Colonic mucosa (tissue), 4 donors: Measurements from ENCODE around the gene F7. TPM values are rescaled to one million over a fixed set of nuclear protein-coding genes. Genes with fewer than 3 reads are reported as not detected.

Experiments
- DNase-seq: peaks from one replicate; pipeline ENCODE4 v3.0.0-alpha.2; 2020
- H3K27ac ChIP-seq: fragments of 200-600 bp; one replicate; pipeline ENCODE4 v1.8.0; 2021
- H3K27me3 ChIP-seq: fragments of 200-600 bp; one replicate; pipeline ENCODE4 v1.8.0; 2021
- H3K36me3 ChIP-seq: fragments of 200-600 bp; one replicate; pipeline ENCODE4 v1.8.0; 2021
- H3K4me1 ChIP-seq: fragments of 200-600 bp; one replicate; pipeline ENCODE4 v1.8.0; 2021; ENCODE audit warnings: mild to moderate bottlenecking
- H3K4me3 ChIP-seq: fragments of 200-600 bp; one replicate; pipeline ENCODE4 v1.8.0; 2021
- H3K9ac ChIP-seq, 2 donors: one replicate each; pipeline ENCODE4 v1.7.0; 2013; ENCODE audit warnings: control low read depth in 2 of 2, low read depth in 2 of 2, low read length in 2 of 2
- H3K9me3 ChIP-seq: fragments of 200-600 bp; one replicate; pipeline ENCODE4 v1.8.0; 2021
- CTCF ChIP-seq: fragments of 200-600 bp; IDR thresholded peaks from one replicate; pipeline ENCODE4 v1.8.0; 2022; ENCODE audit warnings: antibody characterized with exemption, mild to moderate bottlenecking
- intact Hi-C: fragments of 100-400 bp; cut with DNase I; formaldehyde crosslinking; loops from one replicate; pipeline ENCODE4 v1.14.1; 2022
- total RNA-seq, 2 donors: library from RNA; stranded (reverse); fragmentation: NEBNext Ultra II Directional in 1 of 2; extraction: Animal tissue kit (Norgen Biotek cat#: 25700) in 1 of 2; gene quantifications; one replicate each; pipeline ENCODE4 v1.2.1, GENCODE V29; 2021
- donor health status: healthy.
- donor health status: DM: no; HTN: no; CAD: no.
- donor health status: DM: no; HTN: no; CAD: no.

F7 gene
- total RNA-seq, 2 donors from 2014 or later, result 0.11 to 0.12 TPM

GRCh38 chr13:113074401-113074800, 31.2 kb upstream of the F7 start:
- no peak for TF ChIP-seq CTCF
- no peaks in the 10 kb centered on the region for H3K36me3 ChIP-seq
- no peaks in the 10 kb centered on the region for H3K4me1 ChIP-seq
- no peak overlapping the region for H3K27ac ChIP-seq
- intact Hi-C loops, result no loop called here
- no peak overlapping the region for H3K9ac ChIP-seq
- no peaks in the 10 kb centered on the region for H3K9me3 ChIP-seq
- H3K4me3 ChIP-seq, result no peak overlapping the region
- no peaks in the 10 kb centered on the region for H3K27me3 ChIP-seq
- DNase-seq, result no peak

DNA sequence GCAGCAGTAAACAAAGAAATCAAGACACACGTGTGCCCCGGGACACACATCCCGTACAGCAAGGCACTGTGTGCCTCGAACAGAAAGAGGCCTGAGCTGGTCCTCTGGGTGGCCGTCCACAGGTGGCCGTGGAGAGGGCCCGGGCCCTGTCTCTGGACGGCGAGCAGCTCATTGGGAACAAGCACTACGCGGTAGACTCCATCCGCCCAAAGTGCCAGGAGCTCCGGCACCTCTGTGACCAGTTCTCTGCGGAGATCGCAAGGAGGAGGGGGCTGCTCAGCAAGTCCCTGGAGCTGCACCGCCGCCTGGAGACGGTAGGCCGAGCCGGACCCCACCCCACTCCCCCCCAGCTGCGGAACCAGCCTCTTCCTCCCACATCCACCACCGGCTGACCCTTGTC, 30.7 kb upstream of the F7 start:
- TF ChIP-seq CTCF, result no peak
- Histone ChIP-seq H3K36me3 (no peaks in the 10 kb centered on the region), H3K9me3 (no peaks in the 10 kb centered on the region), H3K4me1 (no peaks in the 10 kb centered on the region), H3K27me3 (no peaks in the 10 kb centered on the region), H3K4me3 (no peak overlapping the region), H3K9ac (no peak overlapping the region), H3K27ac (no peak overlapping the region)
- intact Hi-C loops, result no loop called here
- no peak for DNase-seq

DNA sequence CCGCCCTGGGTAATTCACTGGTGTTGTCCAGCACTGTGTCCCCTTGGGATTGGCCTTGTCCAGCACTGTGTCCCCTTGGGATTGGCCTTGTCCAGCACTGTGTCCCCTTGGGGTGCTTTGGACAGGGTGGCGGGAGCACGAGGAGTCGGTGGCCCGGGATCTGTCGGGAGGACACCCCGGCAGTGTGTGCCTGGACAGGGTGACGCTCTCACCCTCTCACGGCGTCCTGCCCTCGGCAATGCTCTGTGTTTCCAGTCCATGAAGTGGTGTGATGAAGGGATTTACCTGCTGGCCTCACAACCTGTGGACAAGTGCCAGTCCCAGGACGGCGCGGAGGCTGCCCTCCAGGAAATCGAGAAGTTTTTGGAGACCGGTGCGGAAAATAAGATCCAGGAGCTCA, 29.9 kb upstream of the F7 start:
- H3K36me3 ChIP-seq, result no peaks in the 10 kb centered on the region
- intact Hi-C loops, result no loop called here
- H3K27ac ChIP-seq, result no peak overlapping the region

GRCh38 chr13:113076681-113077401, 28.8 kb upstream of the F7 start:
- H3K27me3 ChIP-seq, result no peaks in the 10 kb centered on the region
- H3K4me3 ChIP-seq, result no peak overlapping the region
- intact Hi-C loops, result no loop called here
- no peaks in the 10 kb centered on the region for H3K4me1 ChIP-seq
- no peak for TF ChIP-seq CTCF
- no peak for DNase-seq
- no peaks in the 10 kb centered on the region for H3K36me3 ChIP-seq
- H3K9me3 ChIP-seq, result no peaks in the 10 kb centered on the region
- no peak overlapping the region for H3K27ac ChIP-seq
- H3K9ac ChIP-seq, result no peak overlapping the region

More for the DNA sequence above, 29.9 kb upstream of the F7 start:
- Histone ChIP-seq H3K4me3 (no peak overlapping the region), H3K4me1 (no peaks in the 10 kb centered on the region), H3K9me3 (no peaks in the 10 kb centered on the region), H3K27me3 (no peaks in the 10 kb centered on the region), H3K9ac (no peak overlapping the region)
- no peak for TF ChIP-seq CTCF
- no peak for DNase-seq

DNA sequence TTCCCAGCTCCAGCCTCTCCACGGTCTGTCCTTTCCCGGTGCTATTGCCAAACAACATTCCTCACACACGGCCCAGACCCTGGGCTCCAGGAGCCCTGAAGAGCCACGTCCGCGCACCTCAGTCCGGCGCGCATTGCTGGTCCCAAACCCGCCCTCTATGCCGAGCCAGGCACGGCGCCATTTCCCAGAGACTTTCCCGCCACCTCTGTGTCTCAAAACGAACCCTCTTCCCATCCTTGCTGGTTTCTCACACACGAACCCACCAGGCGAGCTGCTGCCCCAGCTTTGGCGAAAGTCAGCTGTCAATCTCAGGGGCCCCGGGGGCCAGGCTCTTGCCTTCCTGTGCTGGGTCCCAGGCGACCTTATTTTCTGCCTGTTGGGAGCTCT, 28.0 kb upstream of the F7 start:
- H3K27me3 ChIP-seq, result no peaks in the 10 kb centered on the region
- no peaks in the 10 kb centered on the region for H3K4me1 ChIP-seq
- H3K9me3 ChIP-seq, result no peaks in the 10 kb centered on the region
- H3K9ac ChIP-seq, result no peak overlapping the region
- no peak overlapping the region for H3K27ac ChIP-seq
- H3K36me3 ChIP-seq, result no peaks in the 10 kb centered on the region
- intact Hi-C loops, result no loop called here
- TF ChIP-seq CTCF, result no peak
- DNase-seq, result no peak
- no peak overlapping the region for H3K4me3 ChIP-seq
